WTC11 (cell line): ENCODE measurements around the gene SP9. TPM values are rescaled to one million over a fixed set of nuclear protein-coding genes. Genes with fewer than 3 reads are reported as not detected.

Experiments used
- ATAC-seq: fragments of 200-7000 bp; cut with Tn5 transposase; 2 replicates; pipeline ENCODE4 v1.10.0; 2021; ENCODE audit warnings: mild to moderate bottlenecking, moderate library complexity
- CTCF ChIA-PET: fragments of 300-600 bp; sonication (Branson Sonifier 250); formaldehyde crosslinking; loops from one replicate; lab custom pipeline; 2021; ENCODE audit warnings: antibody characterized with exemption; lab: Charles Lee
- POLR2A ChIA-PET: fragments of 350-600 bp; sonication (Branson Sonifier 250); formaldehyde crosslinking; loops from one replicate; lab custom pipeline; 2021; ENCODE audit warnings: antibody characterized with exemption; lab: Charles Lee
- DNase-seq: peaks from one replicate; pipeline ENCODE4 v3.0.0; 2021; ENCODE audit warnings: low spot score
- H3K27ac Mint-ChIP-seq: 2 replicates; pipeline ENCODE4 v1.8.0; 2021; ENCODE audit warnings: mixed read lengths
- H3K27me3 Mint-ChIP-seq: 2 replicates; pipeline ENCODE4 v1.8.0; 2021; ENCODE audit warnings: low read depth, mild to moderate bottlenecking, moderate library complexity, mixed read lengths
- H3K36me3 Mint-ChIP-seq: 2 replicates; pipeline ENCODE4 v1.8.0; 2021; ENCODE audit warnings: mixed read lengths
- H3K4me1 Mint-ChIP-seq: 2 replicates; pipeline ENCODE4 v1.8.0; 2022; ENCODE audit warnings: mixed read lengths
- H3K4me3 Mint-ChIP-seq: 2 replicates; pipeline ENCODE4 v1.8.0; 2021; ENCODE audit warnings: mild to moderate bottlenecking, moderate library complexity, mixed read lengths
- H3K9me3 Mint-ChIP-seq: 2 replicates; pipeline ENCODE4 v1.8.0; 2021; ENCODE audit warnings: mixed read lengths
- AFF4 ChIP-seq: sonication (generic); formaldehyde crosslinking; IDR thresholded peaks from 2 replicates; pipeline ENCODE4 v1.8.1; 2023; ENCODE audit warnings: mild to moderate bottlenecking, missing genetic modification reagents, borderline replicate concordance
- ATF3 ChIP-seq: sonication (generic); formaldehyde crosslinking; conservative IDR thresholded peaks from 2 replicates; pipeline ENCODE4 v1.8.1; 2022; ENCODE audit warnings: mild to moderate bottlenecking, missing genetic modification reagents
- CDX4 ChIP-seq: fragments of 250-450 bp; sonication (Bioruptor Pico); IDR thresholded peaks from 2 replicates; pipeline ENCODE4 v1.9.0; 2021; ENCODE audit warnings: moderate library complexity, mild to moderate bottlenecking, inconsistent platforms, borderline replicate concordance
- CREM ChIP-seq: sonication (generic); formaldehyde crosslinking; IDR thresholded peaks from 2 replicates; pipeline ENCODE4 v1.8.1; 2022; ENCODE audit warnings: mild to moderate bottlenecking, missing genetic modification reagents, moderate library complexity
- EMX1 ChIP-seq: fragments of 250-450 bp; sonication (Bioruptor Pico); IDR thresholded peaks from 2 replicates; pipeline ENCODE4 v1.8.0; 2021; ENCODE audit warnings: mild to moderate bottlenecking
- ETV6 ChIP-seq: sonication (generic); formaldehyde crosslinking; IDR thresholded peaks from 2 replicates; pipeline ENCODE4 v1.8.1; 2022; ENCODE audit warnings: mild to moderate bottlenecking, missing genetic modification reagents
- FOXP4 ChIP-seq: sonication (generic); formaldehyde crosslinking; IDR thresholded peaks from 2 replicates; pipeline ENCODE4 v1.8.0; 2022; ENCODE audit warnings: mild to moderate bottlenecking, missing genetic modification reagents
- GABPB1 ChIP-seq: sonication (generic); formaldehyde crosslinking; IDR thresholded peaks from 2 replicates; pipeline ENCODE4 v1.8.1; 2023; ENCODE audit warnings: mild to moderate bottlenecking, missing genetic modification reagents
- GRHL2 ChIP-seq: fragments of 250-450 bp; sonication (Bioruptor Pico); IDR thresholded peaks from 2 replicates; pipeline ENCODE4 v1.8.0; 2022; ENCODE audit warnings: mild to moderate bottlenecking, moderate library complexity; ENCODE audit not compliant: insufficient replicate concordance, severe bottlenecking
- PRDM15 ChIP-seq: sonication (generic); formaldehyde crosslinking; IDR thresholded peaks from 2 replicates; pipeline ENCODE4 v1.8.0; 2022; ENCODE audit warnings: missing genetic modification reagents
- RORB ChIP-seq: fragments of 250-450 bp; sonication (Bioruptor Pico); IDR thresholded peaks from 2 replicates; pipeline ENCODE4 v1.9.0; 2021; ENCODE audit warnings: mild to moderate bottlenecking
- SMAD3 ChIP-seq: sonication (generic); formaldehyde crosslinking; IDR thresholded peaks from 2 replicates; pipeline ENCODE4 v1.8.0; 2022; ENCODE audit warnings: missing genetic modification reagents, mild to moderate bottlenecking, borderline replicate concordance
- TCF7 ChIP-seq: sonication (generic); formaldehyde crosslinking; IDR thresholded peaks from 2 replicates; pipeline ENCODE4 v1.8.0; 2022; ENCODE audit warnings: mild to moderate bottlenecking, low read depth, missing genetic modification reagents, moderate library complexity
- TEAD1 ChIP-seq: sonication (generic); formaldehyde crosslinking; IDR thresholded peaks from 2 replicates; pipeline ENCODE4 v1.8.0; 2022; ENCODE audit warnings: mild to moderate bottlenecking, missing genetic modification reagents
- ZNF317 ChIP-seq: sonication (generic); formaldehyde crosslinking; IDR thresholded peaks from 2 replicates; pipeline ENCODE4 v1.8.1; 2023; ENCODE audit warnings: low read depth, mild to moderate bottlenecking, moderate library complexity, missing genetic modification reagents, borderline replicate concordance
- ZNF416 ChIP-seq: fragments of 250-450 bp; sonication (Bioruptor Pico); IDR thresholded peaks from 2 replicates; pipeline ENCODE4 v1.9.0; 2021; ENCODE audit warnings: mild to moderate bottlenecking, inconsistent platforms
- ZSCAN18 ChIP-seq: fragments of 250-450 bp; sonication (Bioruptor Pico); IDR thresholded peaks from 2 replicates; pipeline ENCODE4 v2.1.2; 2022; ENCODE audit warnings: mild to moderate bottlenecking, moderate library complexity
- total RNA-seq: library from RNA; stranded (reverse); gene quantifications from 3 replicates; pipeline ENCODE4 v1.2.3, GENCODE V29; 2021
- TF ChIP-seq, protein P1 (sequence below): sonication (generic); formaldehyde crosslinking; IDR thresholded peaks from 2 replicates; pipeline ENCODE4 v1.8.0; 2022; ENCODE audit warnings: mild to moderate bottlenecking, missing genetic modification reagents
- TF ChIP-seq, protein P2 (sequence below): sonication (generic); formaldehyde crosslinking; IDR thresholded peaks from 2 replicates; pipeline ENCODE4 v1.8.1; 2023; ENCODE audit warnings: mild to moderate bottlenecking, missing genetic modification reagents

SP9 gene
- total RNA-seq, 1 experiment from 2014 or later, result not detected

- TF ChIP-seq, protein P1, sequence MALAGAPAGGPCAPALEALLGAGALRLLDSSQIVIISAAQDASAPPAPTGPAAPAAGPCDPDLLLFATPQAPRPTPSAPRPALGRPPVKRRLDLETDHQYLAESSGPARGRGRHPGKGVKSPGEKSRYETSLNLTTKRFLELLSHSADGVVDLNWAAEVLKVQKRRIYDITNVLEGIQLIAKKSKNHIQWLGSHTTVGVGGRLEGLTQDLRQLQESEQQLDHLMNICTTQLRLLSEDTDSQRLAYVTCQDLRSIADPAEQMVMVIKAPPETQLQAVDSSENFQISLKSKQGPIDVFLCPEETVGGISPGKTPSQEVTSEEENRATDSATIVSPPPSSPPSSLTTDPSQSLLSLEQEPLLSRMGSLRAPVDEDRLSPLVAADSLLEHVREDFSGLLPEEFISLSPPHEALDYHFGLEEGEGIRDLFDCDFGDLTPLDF (CRISPR knock-in tag), result peak; percentile 66; the same call in 1 of the 2 replicates
- 0 out of 2 replicates have a peak, but pooled peaks have one; percentile 57 for TF ChIP-seq ETV6 (CRISPR knock-in tag)
- TF ChIP-seq CREM (CRISPR knock-in tag), result no peak; the same call in 1 of the 2 replicates
- 0 out of 2 replicates have a peak, but pooled peaks have one; percentile 56 for TF ChIP-seq TEAD1
- TF ChIP-seq RORB (CRISPR knock-in tag), result no peak
- TF ChIP-seq CDX4 (CRISPR knock-in tag), result no peak
- TF ChIP-seq PRDM15 (CRISPR knock-in tag), result no peak
- TF ChIP-seq EMX1 (CRISPR knock-in tag), result no peak
- TF ChIP-seq ZSCAN18 (CRISPR knock-in tag), result no peak
- TF ChIP-seq ZNF416 (CRISPR knock-in tag), result no peak
- TF ChIP-seq GABPB1 (CRISPR knock-in tag), result no peak
Observed at GRCh38 chr2:174334781-174335251, at the start of gene SP9 (continued).

DNA sequence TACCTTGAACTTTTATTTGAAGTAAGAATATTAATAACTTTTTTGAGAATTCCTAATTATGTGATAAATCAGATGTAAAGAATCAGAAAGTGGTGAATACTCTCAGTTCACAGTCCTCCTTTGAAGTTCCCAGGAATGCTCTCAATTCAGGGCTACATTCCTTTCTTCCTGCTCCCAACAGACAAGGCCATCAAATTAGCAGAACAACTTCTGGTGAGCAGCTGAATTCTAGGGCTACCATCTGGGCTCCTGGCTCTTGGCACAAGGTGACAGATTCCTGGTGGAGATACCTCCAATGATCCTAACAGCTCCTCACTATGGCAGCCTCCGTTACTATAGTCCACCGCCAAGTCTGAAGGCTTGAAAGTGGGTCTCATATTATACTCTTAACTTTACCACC is 48.6 kb upstream of the SP9 start:
- H3K27ac Mint-ChIP-seq, result no peak overlapping the region

More for the DNA sequence above, 48.6 kb upstream of the SP9 start:
- ChIA-PET POLR2A (no interaction called here), CTCF (no interaction called here)
- Mint-ChIP-seq H3K4me3 (no peak overlapping the region), H3K36me3 (no peaks in the 10 kb centered on the region), H3K4me1 (peaks cover 6% of the 10 kb centered on the region; the same call in 1 of the 2 replicates), H3K27me3 (peaks cover 3% of the 10 kb centered on the region), H3K9me3 (peaks cover 14% of the 10 kb centered on the region; the same call in 1 of the 2 replicates)
- DNase-seq, result no peak
- ATAC-seq, result peak; percentile 73
- TF ChIP-seq FOXP4 (no peak), TCF7 (CRISPR knock-in tag) (no peak), AFF4 (CRISPR knock-in tag) (no peak), GRHL2 (CRISPR knock-in tag) (no peak), ATF3 (CRISPR knock-in tag) (no peak), SMAD3 (CRISPR knock-in tag) (no peak), ZNF317 (CRISPR knock-in tag) (no peak)
- TF ChIP-seq, protein P2, sequence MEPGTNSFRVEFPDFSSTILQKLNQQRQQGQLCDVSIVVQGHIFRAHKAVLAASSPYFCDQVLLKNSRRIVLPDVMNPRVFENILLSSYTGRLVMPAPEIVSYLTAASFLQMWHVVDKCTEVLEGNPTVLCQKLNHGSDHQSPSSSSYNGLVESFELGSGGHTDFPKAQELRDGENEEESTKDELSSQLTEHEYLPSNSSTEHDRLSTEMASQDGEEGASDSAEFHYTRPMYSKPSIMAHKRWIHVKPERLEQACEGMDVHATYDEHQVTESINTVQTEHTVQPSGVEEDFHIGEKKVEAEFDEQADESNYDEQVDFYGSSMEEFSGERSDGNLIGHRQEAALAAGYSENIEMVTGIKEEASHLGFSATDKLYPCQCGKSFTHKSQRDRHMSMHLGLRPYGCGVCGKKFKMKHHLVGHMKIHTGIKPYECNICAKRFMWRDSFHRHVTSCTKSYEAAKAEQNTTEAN, result no peak
